Activated effector memory CD4-positive, alpha-beta T cell treated with Interleukin-2 at 50 U/mL for 16 hours (primary cell): Measurements from ENCODE around the gene SMPD3.

Source experiments
- DNase-seq: peaks from one replicate; pipeline ENCODE4 v3.0.0-alpha.2; 2020

The SMPD3 gene

DNA sequence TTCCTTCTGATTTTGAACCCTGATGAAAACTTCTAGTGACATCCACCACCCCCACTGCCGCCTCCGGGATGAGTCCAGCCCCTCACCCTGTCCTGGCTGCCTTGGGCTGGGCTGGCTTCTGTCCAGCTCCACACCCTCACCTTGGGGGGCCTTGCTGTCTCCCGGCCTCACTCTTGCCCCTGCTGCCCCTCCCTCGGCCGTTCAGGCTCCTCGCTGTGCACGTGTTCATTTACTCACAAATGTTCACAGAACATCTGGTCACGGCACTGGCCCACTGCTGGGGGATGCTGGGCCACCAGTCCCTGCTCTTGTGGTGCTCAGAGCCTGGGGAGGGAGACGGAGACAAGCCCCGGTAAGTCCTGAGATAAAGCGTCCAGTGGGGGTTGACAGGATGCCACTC, 96.8 kb downstream of the SMPD3 start:
- DNase-seq, result no peak

GRCh38 chr16:68350813-68351350, 97.4 kb downstream of the SMPD3 start:
- no peak for DNase-seq

- no peak for DNase-seq
Observed at GRCh38 chr16:68349838-68350410, 98.4 kb downstream of the SMPD3 start.

GRCh38 chr16:68348639-68349445, 99.5 kb downstream of the SMPD3 start:
- no peak for DNase-seq

DNA sequence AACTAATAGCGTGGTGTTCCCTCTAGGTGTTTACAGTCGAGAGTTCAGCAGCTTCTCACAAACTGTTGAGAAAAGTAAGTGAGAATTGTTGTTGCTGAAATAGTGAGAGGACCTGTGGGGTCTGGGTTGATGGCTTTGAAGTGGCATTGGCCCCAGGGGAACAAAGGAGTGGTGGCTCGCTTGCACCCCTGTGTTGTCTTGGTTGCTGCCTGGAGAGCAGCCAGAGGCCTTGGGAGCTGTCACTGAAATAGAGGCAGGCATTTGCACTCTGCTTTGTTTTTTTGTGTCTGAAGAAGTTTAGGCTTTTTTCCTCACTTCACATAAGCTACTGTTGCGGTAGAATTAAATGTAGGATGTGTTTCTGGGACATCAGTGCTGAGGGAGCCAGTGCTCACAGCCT, 100.7 kb downstream of the SMPD3 start:
- DNase-seq, result no peak

GRCh38 chr16:68346892-68347480, 101.3 kb downstream of the SMPD3 start:
- no peak for DNase-seq

DNA sequence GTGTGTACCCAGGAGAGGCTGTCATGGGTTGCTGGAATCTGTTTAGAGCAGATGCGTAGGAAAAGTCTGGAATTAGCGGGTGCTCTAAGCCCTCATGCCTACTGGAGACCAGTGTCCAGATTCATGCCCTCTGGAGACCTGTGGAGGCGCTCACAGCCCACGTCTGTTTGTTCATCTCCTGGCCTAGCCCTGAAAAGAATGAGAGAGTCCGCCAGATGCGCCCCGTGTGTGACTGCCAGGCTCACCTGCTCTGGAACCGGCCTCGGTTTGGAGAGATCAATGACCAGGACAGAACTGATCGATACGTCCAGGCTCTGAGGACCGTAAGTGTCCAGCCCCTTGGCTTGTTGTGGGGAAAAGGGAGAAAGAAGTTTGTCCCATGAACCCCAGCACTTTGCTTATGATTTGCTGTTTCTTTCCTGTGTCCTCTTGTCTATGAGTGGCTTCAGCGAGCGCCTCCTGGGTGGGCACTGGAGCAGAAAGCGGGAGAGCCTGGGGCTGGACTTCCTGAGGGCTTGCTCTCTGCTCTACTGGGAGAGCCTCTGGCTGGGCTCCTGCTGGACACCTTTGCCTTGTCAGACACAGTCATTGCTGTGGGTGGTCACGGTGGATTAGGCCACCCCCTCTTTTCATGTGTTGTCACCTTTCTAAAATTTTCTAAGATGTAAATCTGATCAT, 102.2 kb downstream of the SMPD3 start:
- DNase-seq, result no peak

- no peak for DNase-seq
Observed at GRCh38 chr16:68345351-68345810, 102.9 kb downstream of the SMPD3 start.

DNA sequence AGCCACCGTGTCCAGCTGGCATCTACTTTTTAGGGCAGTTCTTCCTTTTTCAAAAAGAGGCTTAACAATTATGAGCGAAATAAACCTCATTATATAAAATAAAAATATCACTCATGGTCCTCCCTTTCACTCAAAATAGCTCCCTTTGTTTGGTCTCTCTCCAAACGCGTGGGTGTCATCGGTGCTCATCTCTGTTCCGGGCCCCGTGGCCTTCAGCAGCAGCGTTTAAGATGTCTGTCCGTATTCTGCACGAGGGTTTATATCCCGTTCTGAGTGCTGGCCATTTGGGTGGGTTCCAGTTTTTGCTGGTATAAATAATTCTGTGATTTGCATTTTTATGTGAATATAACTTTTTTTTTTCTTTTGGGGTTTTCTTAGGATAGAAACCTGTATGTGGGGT, 104.1 kb downstream of the SMPD3 start:
- no peak for DNase-seq

GRCh38 chr16:68343137-68343536, 105.2 kb downstream of the SMPD3 start:
- no peak for DNase-seq

- no peak for DNase-seq
Observed at GRCh38 chr16:68342620-68343019, 105.7 kb downstream of the SMPD3 start.

DNA sequence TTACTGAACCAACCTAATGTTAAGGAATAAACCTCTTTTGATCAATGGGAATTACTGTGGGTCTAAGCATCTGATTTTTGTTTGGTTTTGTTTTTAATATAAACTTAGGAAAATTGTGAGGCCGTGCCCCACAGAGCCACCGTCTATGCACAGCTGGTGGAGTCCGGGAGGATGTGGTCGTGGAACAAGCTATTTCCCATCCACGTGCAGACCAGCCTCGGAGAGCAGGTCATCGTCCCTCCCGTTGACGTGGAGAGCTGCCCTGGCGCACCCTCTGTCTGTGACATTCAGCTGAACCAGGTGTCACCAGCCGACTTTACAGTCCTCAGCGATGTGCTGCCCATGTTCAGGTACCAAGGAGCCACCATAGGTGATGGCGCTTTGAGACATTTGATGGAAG, 109.1 kb downstream of the SMPD3 start:
- DNase-seq, result no peak

GRCh38 chr16:68338326-68339119, 109.8 kb downstream of the SMPD3 start:
- no peak for DNase-seq

DNA sequence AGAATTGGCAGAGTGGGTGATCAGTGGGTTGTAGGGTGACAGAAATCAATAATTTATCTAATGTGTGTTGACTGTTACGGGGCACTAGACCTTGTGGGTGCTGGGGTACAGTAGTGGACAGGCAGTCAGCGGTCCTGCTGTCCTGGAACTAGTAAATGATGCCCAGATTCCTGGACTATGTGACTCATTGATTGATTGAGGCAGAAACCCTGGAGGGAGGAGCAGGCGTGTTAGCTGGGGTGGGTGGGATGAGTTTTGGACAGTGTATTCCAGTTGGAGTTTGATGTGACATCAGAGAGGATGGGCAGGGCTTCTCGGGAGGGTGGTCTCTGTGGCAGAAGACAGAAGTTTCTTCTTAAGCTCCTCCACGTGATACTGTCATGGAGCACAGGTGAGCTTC, 113.1 kb downstream of the SMPD3 start:
- DNase-seq, result no peak

DNA sequence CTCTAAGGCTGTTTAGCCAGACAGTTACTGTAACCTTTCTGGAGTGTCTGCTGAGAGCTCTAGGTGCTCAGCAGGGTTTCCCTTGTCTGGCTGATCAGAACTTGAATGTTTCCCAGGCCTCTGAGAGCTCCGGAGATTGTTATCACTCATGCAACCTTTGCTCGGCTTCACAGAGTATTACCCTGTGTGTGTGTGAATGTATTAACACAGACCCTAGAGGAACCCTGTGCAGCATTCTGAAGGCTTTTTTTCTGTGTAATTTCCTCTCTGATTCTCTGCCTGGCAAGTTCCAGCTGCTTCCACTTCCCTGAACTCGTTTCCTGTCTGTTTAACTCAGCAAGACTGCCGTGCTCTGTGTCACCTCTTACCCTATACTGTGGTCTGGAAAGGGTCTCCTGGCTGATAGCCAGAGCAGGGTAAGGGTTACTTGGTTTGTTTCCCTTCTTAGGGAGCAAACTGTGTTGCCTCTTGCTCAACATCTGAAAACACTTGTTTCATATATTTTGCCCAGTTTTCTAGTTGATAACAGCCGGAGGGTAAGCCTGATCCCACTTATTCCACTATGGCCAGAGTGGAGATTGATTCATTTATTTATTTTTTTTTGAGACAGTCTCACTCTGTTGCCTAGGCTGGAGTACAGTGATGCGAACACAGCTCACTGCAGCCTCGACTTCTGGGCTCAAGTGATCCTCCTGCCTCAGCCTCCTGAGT, 115.7 kb downstream of the SMPD3 start:
- DNase-seq, result no peak

- no peak for DNase-seq
Observed at GRCh38 chr16:68331879-68332410, 116.4 kb downstream of the SMPD3 start.

- DNase-seq, result no peak
Observed at GRCh38 chr16:68328860-68329390, 119.4 kb downstream of the SMPD3 start.

GRCh38 chr16:68328151-68328859, 120.0 kb downstream of the SMPD3 start:
- peak; percentile 64 for DNase-seq

DNA sequence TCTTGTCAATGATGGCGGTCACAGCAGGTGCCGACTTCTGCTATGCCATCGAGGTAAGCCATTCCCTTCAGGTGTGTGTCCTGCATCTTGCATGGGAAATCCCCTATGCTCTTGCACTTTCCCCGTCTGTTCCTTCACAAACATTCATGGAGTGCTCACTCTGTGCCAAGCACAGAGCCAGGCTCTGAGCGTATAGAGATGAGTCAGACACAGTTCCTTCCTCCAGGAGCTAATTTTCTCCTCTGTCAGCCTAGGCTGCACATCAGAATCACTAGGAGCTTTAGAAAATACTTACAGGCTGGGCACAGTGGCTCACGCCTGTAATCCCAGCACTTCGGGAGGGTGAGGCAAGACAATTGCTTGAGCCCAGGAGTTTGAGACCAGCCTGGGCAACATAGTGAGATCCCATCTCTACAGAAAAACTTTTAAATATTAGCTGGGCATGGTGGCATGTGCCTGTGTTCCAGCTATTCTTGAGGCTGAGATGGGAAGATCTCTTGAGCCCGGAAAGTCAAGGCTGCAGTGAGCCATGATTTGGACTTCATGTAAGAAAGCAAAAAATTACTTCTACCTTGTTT, 123.4 kb downstream of the SMPD3 start:
- DNase-seq, result no peak

GRCh38 chr16:68324336-68324735, 124.0 kb downstream of the SMPD3 start:
- DNase-seq, result no peak
